IPS-11a (cell line): ENCODE measurements around the gene ABCA1.
"Not testable (repeated sequence)": the region's sequence is repeated elsewhere in the genome, so short reads cannot be mapped to it uniquely, and the experiment has no call there.

Source experiments
- H3K4me3 ChIP-seq: one replicate; pipeline ENCODE4 v1.5.1; 2013; ENCODE audit warnings: low read depth, low read length, control low read depth

The ABCA1 gene

GRCh38 chr9:104905153-104905901 lies 22.6 kb downstream of the ABCA1 start:
- no peak overlapping the region for H3K4me3 ChIP-seq

- H3K4me3 ChIP-seq: no peak overlapping the region
Measured at GRCh38 chr9:104903609-104904008, 24.3 kb downstream of the ABCA1 start.

- no peak overlapping the region for H3K4me3 ChIP-seq
Measured at GRCh38 chr9:104900871-104901270, 27.1 kb downstream of the ABCA1 start.

- no peak overlapping the region for H3K4me3 ChIP-seq
Measured at GRCh38 chr9:104900324-104900723, 27.6 kb downstream of the ABCA1 start.

- no peak overlapping the region for H3K4me3 ChIP-seq
Measured at GRCh38 chr9:104899759-104900247, 28.2 kb downstream of the ABCA1 start.

- H3K4me3 ChIP-seq: not testable (repeated sequence)
Measured at GRCh38 chr9:104898376-104898775, 29.6 kb downstream of the ABCA1 start.

- H3K4me3 ChIP-seq: no peak overlapping the region
Measured at GRCh38 chr9:104896131-104896530, 31.8 kb downstream of the ABCA1 start.

- no peak overlapping the region for H3K4me3 ChIP-seq
Measured at GRCh38 chr9:104895572-104895971, 32.4 kb downstream of the ABCA1 start.

GRCh38 chr9:104892701-104893100 lies 35.3 kb downstream of the ABCA1 start:
- no peak overlapping the region for H3K4me3 ChIP-seq

- H3K4me3 ChIP-seq: no peak overlapping the region
Measured at GRCh38 chr9:104890433-104890770, 37.6 kb downstream of the ABCA1 start.

GRCh38 chr9:104885818-104886709 lies 41.9 kb downstream of the ABCA1 start:
- no peak overlapping the region for H3K4me3 ChIP-seq

- H3K4me3 ChIP-seq: no peak overlapping the region
Measured at GRCh38 chr9:104883169-104883568, 44.8 kb downstream of the ABCA1 start.

- no peak overlapping the region for H3K4me3 ChIP-seq
Measured at GRCh38 chr9:104882566-104882965, 45.4 kb downstream of the ABCA1 start.

GRCh38 chr9:104882086-104882485 lies 45.9 kb downstream of the ABCA1 start:
- H3K4me3 ChIP-seq: no peak overlapping the region

- no peak overlapping the region for H3K4me3 ChIP-seq
Measured at GRCh38 chr9:104879555-104880309, 48.2 kb downstream of the ABCA1 start.

GRCh38 chr9:104876587-104876986 lies 51.4 kb downstream of the ABCA1 start:
- H3K4me3 ChIP-seq: no peak overlapping the region

GRCh38 chr9:104875897-104876296 lies 52.1 kb downstream of the ABCA1 start:
- H3K4me3 ChIP-seq: no peak overlapping the region

- H3K4me3 ChIP-seq: no peak overlapping the region
Measured at GRCh38 chr9:104875320-104875719, 52.6 kb downstream of the ABCA1 start.

- H3K4me3 ChIP-seq: no peak overlapping the region
Measured at GRCh38 chr9:104873489-104873850, 54.5 kb downstream of the ABCA1 start.

GRCh38 chr9:104872656-104873488 lies 55.1 kb downstream of the ABCA1 start:
- H3K4me3 ChIP-seq: no peak overlapping the region
